ENCODE data around the gene ARID1B.

- no peak for TF ChIP-seq CTCF (conservative IDR thresholded peaks at IDR 0.05; ENCODE audit: low read length)
- no peak for TF ChIP-seq EZH2phosphoT487 (IDR thresholded peaks at IDR 0.05; ENCODE audit: borderline replicate concordance, low read depth, low read length)
Observed at GRCh38 chr6:156729248-156729647, 47.9 kb upstream of the ARID1B start.

Measured in OCI-LY7 (cell line).